Neural progenitor cell (in vitro differentiated cells): ENCODE measurements around the gene PFN4.
"Not testable (repeated sequence)": the region's sequence is repeated elsewhere in the genome, so short reads cannot be mapped to it uniquely, and the experiment has no call there.

Source experiments
- CTCF ChIP-seq: fragments of 200-600 bp; sonication (generic); IDR thresholded peaks from 2 replicates; pipeline ENCODE4 v1.5.1; 2017; ENCODE audit warnings: antibody characterized with exemption, mild to moderate bottlenecking
- EZH2 ChIP-seq: fragments of 200-600 bp; sonication (generic); IDR thresholded peaks from 2 replicates; pipeline ENCODE4 v1.6.1; 2017; ENCODE audit warnings: antibody characterized with exemption, mild to moderate bottlenecking, moderate library complexity

GRCh38 chr2:24100732-24101131, 22.4 kb downstream of the PFN4 start:
- not testable (repeated sequence) for TF ChIP-seq CTCF, EZH2
